Stimulated activated naive CD8-positive, alpha-beta T cell treated with anti-CD3 and anti-CD28 coated beads, Interleukin-15, amount 100 ng/mL, for 72 hours (primary cell): Measurements from ENCODE around the gene CCDC33.

Experiments used
- ATAC-seq: fragments of 150-1000 bp; cut with Tn5 transposase; 2 replicates; pipeline ENCODE4 v1.10.0; 2021; ENCODE audit warnings: mild to moderate bottlenecking, moderate library complexity
- DNase-seq, 2 donors: peaks; one replicate each; pipeline ENCODE4 v3.0.0; 2021 to 2022
- H3K27ac Mint-ChIP-seq, 2 donors: one replicate each; pipeline ENCODE4 v1.8.0; 2022; ENCODE audit warnings: mild to moderate bottlenecking in 2 of 2, mixed read lengths in 2 of 2, moderate library complexity in 2 of 2
- H3K27me3 Mint-ChIP-seq: one replicate; pipeline ENCODE4 v1.8.0; 2022; ENCODE audit warnings: mixed read lengths
- H3K4me1 Mint-ChIP-seq: one replicate; pipeline ENCODE4 v1.8.0; 2022; ENCODE audit warnings: mild to moderate bottlenecking, mixed read lengths
- H3K4me3 Mint-ChIP-seq, 2 donors: one replicate each; pipeline ENCODE4 v1.8.0; 2022; ENCODE audit warnings: mild to moderate bottlenecking in 2 of 2, mixed read lengths in 2 of 2, moderate library complexity in 1 of 2
- H3K9me3 Mint-ChIP-seq, 2 donors: one replicate each; pipeline ENCODE4 v1.8.0; 2022; ENCODE audit warnings: mixed read lengths in 2 of 2

CCDC33 gene

DNA sequence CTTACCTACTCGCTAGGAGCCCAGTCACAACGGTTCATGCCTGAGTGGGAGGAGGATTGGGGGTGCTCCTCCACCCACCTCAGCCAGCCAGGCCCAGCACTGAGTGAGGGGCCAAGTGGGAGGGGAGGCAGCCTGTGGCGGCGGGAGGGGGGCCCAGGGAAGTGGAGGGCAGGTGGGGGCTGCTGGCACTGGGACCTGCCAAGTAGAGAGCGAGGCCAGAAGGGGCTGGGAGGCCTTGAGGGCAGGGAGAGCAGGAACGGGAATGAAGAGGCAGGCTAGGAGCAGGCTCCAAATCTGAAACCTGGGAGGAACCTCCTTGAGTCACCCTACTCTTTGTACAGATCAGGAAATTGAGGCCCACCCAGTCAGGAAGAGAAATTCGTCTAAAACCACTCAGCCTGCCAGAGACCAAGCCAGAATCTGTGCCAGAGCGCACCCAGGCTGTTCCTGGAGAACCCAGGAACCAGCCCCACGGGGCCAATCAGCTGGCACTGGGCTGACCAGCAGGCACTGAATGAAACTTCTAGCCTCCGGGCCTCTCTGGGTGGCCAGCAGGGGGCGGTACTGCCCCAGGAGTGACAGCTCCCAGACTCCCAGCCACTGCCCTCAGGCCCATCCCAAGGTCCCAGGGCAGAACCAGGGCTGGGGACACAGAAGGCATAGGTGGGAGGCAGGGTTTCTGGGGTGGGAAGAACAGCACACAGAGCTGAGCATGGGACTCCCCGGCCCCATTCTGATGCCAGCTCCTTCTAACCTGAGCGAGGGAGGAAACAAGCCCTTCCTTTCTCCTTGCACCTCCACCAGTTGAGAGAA lies 146.1 kb downstream of the CCDC33 start:
- Mint-ChIP-seq H3K4me3 (peak overlapping the region in 1 of 2 donors; percentile 43), H3K9me3 (no peaks in the 10 kb centered on the region), H3K27ac (no peak overlapping the region), H3K27me3 (no peaks in the 10 kb centered on the region), H3K4me1 (peaks cover 99% of the 10 kb centered on the region)
- ATAC-seq (peak; percentile 14), DNase-seq (peak; percentile 74 to 78)

GRCh38 chr15:74383286-74383685 lies 147.2 kb downstream of the CCDC33 start:
- H3K4me1 Mint-ChIP-seq, result peaks cover 92% of the 10 kb centered on the region
- H3K4me3 Mint-ChIP-seq, result peak overlapping the region; percentile 43 to 56
- ATAC-seq (no peak), DNase-seq (no peak)
- H3K27ac Mint-ChIP-seq, result peak overlapping the region; percentile 75 to 97
- H3K9me3 Mint-ChIP-seq, result no peaks in the 10 kb centered on the region
- no peaks in the 10 kb centered on the region for H3K27me3 Mint-ChIP-seq

DNA sequence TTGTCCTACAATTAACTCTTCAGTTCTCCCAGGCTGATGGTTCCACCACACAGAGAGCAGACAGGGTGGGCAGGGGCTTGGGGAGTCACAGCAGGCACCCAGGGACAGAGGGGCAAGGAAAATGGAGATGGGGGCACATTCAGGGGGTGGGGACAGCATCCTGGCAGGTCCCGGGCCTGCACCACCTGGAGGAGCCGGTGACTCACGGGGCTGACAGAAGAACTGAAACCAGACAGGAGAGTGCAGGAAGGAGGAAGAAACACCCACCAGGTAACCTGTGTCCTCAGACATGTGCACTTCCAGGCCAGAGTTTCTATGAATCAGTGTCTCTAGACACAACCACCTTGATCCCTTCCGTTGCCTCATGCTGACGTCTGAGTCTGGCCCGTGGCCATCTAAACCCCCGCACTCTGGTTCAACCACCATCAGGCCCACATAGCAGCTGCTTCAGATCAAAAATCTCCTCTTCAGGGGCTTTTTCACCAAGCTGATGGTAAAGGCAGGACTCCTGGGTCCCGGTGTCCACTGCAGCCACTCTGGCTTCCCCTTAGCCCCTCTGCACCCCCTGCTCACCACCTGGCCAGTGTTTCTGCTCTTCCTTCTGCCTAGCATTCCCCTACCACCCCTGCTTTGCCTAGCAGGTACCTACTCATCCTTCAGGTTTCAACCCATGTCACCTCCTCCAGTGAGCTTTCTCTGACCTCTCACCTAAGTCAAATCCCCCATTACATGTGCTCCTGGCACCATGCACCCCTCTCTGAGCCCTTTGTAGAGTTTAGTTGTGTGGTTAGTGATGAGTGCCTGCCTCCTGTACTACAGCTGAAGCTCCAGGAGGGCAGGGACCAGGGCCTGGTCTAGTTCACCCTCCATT lies 147.8 kb downstream of the CCDC33 start:
- no peaks in the 10 kb centered on the region for H3K27me3 Mint-ChIP-seq
- H3K4me3 Mint-ChIP-seq, result peak overlapping the region; percentile 43 to 56
- H3K4me1 Mint-ChIP-seq, result peaks cover 91% of the 10 kb centered on the region
- ATAC-seq (peak; percentile 80), DNase-seq (peak; percentile 76 to 87)
- H3K9me3 Mint-ChIP-seq, result no peaks in the 10 kb centered on the region
- H3K27ac Mint-ChIP-seq, result peak overlapping the region; percentile 93 to 97

GRCh38 chr15:74384566-74384880 lies 148.4 kb downstream of the CCDC33 start:
- Mint-ChIP-seq H3K27me3 (no peaks in the 10 kb centered on the region), H3K4me3 (peak overlapping the region; percentile 43 to 69)
- no peak for ATAC-seq

DNA sequence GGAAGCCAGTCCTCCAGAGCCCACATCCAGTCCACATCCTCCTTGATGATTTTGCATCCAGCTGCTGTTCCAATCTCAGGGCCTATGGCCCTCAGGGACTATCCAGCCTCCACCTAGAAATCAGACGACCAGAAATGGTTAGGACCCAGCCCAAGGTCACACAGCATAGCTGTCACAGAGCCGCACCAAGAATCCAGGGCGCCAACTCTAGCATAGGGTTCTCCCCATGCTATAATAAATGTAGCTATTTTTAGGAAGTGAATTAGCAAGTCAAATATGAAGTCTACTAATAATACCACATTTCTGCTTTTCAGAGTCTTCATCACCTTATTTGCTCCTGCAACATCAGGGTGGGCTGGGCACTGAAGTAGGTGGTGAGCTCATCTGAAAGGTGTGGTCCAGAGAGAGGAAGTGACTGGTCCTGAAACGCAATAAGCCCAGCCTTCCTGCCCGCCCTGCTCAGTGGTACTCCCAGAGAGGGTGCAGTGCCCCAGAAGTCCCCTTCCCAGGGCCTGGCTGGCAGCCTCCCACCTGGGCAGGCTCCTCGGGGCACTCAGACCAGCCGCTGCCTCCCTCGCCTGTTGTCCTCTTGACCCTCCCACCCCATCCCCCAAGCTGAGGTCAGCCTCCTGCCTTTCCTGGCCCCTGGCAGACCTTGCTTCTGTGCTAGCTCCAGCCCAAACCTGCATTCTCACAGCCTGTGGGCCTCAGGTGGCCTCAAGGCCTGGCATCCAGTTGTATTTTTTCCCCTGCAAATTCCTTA lies 148.9 kb downstream of the CCDC33 start:
- DNase-seq (peak; percentile 57 to 80), ATAC-seq (peak; percentile 81)
- Mint-ChIP-seq H3K4me1 (peaks cover 91% of the 10 kb centered on the region), H3K4me3 (peak overlapping the region; percentile 43 to 69), H3K27me3 (no peaks in the 10 kb centered on the region), H3K27ac (peak overlapping the region; percentile 49 to 97), H3K9me3 (no peaks in the 10 kb centered on the region)

More at GRCh38 chr15:74384566-74384880, 148.4 kb downstream of the CCDC33 start:
- peaks cover 91% of the 10 kb centered on the region for H3K4me1 Mint-ChIP-seq
- no peak for DNase-seq
- H3K9me3 Mint-ChIP-seq, result no peaks in the 10 kb centered on the region
- peak overlapping the region; percentile 93 to 97 for H3K27ac Mint-ChIP-seq

GRCh38 chr15:74385733-74386132 lies 149.6 kb downstream of the CCDC33 start:
- DNase-seq, result no peak
- H3K27me3 Mint-ChIP-seq, result no peaks in the 10 kb centered on the region
- peak overlapping the region in 1 of 2 donors; percentile 13 for H3K27ac Mint-ChIP-seq
- no peaks in the 10 kb centered on the region for H3K9me3 Mint-ChIP-seq
- H3K4me1 Mint-ChIP-seq, result peaks cover 91% of the 10 kb centered on the region
- peak overlapping the region in 1 of 2 donors; percentile 13 for H3K4me3 Mint-ChIP-seq
- no peak for ATAC-seq
